GM23248 (cell line): ENCODE measurements around the gene CDC16. TPM values are rescaled to one million over a fixed set of nuclear protein-coding genes. Genes with fewer than 3 reads are reported as not detected.

ENCODE experiments used
- DNase-seq: peaks from one replicate; pipeline ENCODE4 v3.0.0-alpha.2; 2015
- H2AFZ ChIP-seq: fragments of 200-600 bp; sonication (generic); 2 replicates; pipeline ENCODE4 v1.6.1; 2016; ENCODE audit warnings: antibody characterized with exemption
- H3F3A ChIP-seq: fragments of 200-600 bp; sonication (generic); 2 replicates; pipeline ENCODE4 v1.6.1; 2016; ENCODE audit warnings: mild to moderate bottlenecking, antibody characterized with exemption, mixed run types; ENCODE audit not compliant: insufficient read depth
- H3K27ac ChIP-seq: fragments of 200-600 bp; sonication (generic); 2 replicates; pipeline ENCODE4 v1.5.1; 2016; ENCODE audit warnings: mild to moderate bottlenecking
- H3K27me3 ChIP-seq: fragments of 200-600 bp; sonication (generic); replicated peaks from 2 replicates; pipeline ENCODE4 v1.6.1; 2016; ENCODE audit warnings: mild to moderate bottlenecking; ENCODE audit not compliant: insufficient read depth
- H3K36me3 ChIP-seq: fragments of 200-600 bp; sonication (generic); 2 replicates; pipeline ENCODE4 v1.6.1; 2016; ENCODE audit warnings: low read depth, mild to moderate bottlenecking
- H3K4me1 ChIP-seq: fragments of 200-600 bp; sonication (generic); 2 replicates; pipeline ENCODE4 v1.6.1; 2016; ENCODE audit warnings: mild to moderate bottlenecking; ENCODE audit not compliant: insufficient read depth
- H3K4me2 ChIP-seq: fragments of 200-600 bp; sonication (generic); one replicate; pipeline ENCODE4 v1.6.1; 2016; ENCODE audit warnings: mild to moderate bottlenecking; ENCODE audit not compliant: unreplicated experiment
- H3K4me3 ChIP-seq: fragments of 200-600 bp; sonication (generic); 2 replicates; pipeline ENCODE4 v1.5.1; 2016; ENCODE audit warnings: mild to moderate bottlenecking
- H3K79me2 ChIP-seq: fragments of 200-600 bp; sonication (generic); 2 replicates; pipeline ENCODE4 v1.6.1; 2016; ENCODE audit warnings: mild to moderate bottlenecking; ENCODE audit not compliant: insufficient read depth
- H3K9ac ChIP-seq: fragments of 200-600 bp; sonication (generic); 2 replicates; pipeline ENCODE4 v1.6.1; 2016; ENCODE audit warnings: mild to moderate bottlenecking
- H3K9me2 ChIP-seq: fragments of 200-600 bp; sonication (generic); 2 replicates; pipeline ENCODE4 v1.6.1; 2016; ENCODE audit warnings: mixed run types, mild to moderate bottlenecking, moderate library complexity; ENCODE audit not compliant: insufficient read depth
- H3K9me3 ChIP-seq: fragments of 200-600 bp; sonication (generic); one replicate; pipeline ENCODE4 v1.6.1; 2017; ENCODE audit warnings: low read depth
- H4K20me1 ChIP-seq: fragments of 200-600 bp; sonication (generic); 2 replicates; pipeline ENCODE4 v1.6.0; 2016; ENCODE audit not compliant: insufficient read depth
- EZH2 ChIP-seq: fragments of 200-600 bp; sonication (generic); IDR thresholded peaks from 2 replicates; pipeline ENCODE4 v1.6.1; 2018; ENCODE audit warnings: antibody characterized with exemption, mild to moderate bottlenecking; ENCODE audit not compliant: insufficient read depth, poor library complexity, severe bottlenecking
- EZH2phosphoT487 ChIP-seq: fragments of 200-600 bp; sonication (generic); IDR thresholded peaks from 2 replicates; pipeline ENCODE4 v1.6.1; 2018; ENCODE audit warnings: antibody characterized with exemption, moderate library complexity, mild to moderate bottlenecking, low read depth; ENCODE audit not compliant: insufficient read depth
- WGBS, 2 experiments: methylation state at CpG; one replicate each; pipeline ENCODE4 v1.1.6; 2015 to 2017; ENCODE audit warnings: low lambda C conversion rate in 2 of 2, low coverage in 1 of 2; ENCODE audit errors: missing lambda C conversion rate in 2 of 2; 5-methylcytosine and 5-hydroxymethylcytosine counted together
- in situ Hi-C: fragments of 300-500 bp; cut with MboI; formaldehyde crosslinking; loops from 2 replicates; pipeline ENCODE4 v1.15.0; 2020
- polyA plus RNA-seq: library from polyadenylated mRNA; unstranded; fragments of >200 nt; fragmentation: Nextera tagmentation; extraction: Ambion mirVana; gene quantifications from 2 replicates; pipeline ENCODE4 v1.2.1, GENCODE V29; 2016
- total RNA-seq: library from RNA; depleted of rRNA; stranded (reverse); fragments of >200 nt; shearing (Covaris generic); gene quantifications from 2 replicates; pipeline ENCODE4 v1.2.3, GENCODE V29; 2014

CDC16 gene
- total and polyA plus RNA-seq, 2 experiments from 2014 or later: 60.2 to 80.0 TPM

- Histone ChIP-seq H3K9me3 (no peaks in the 10 kb centered on the region), H3F3A (peaks cover 11% of the 10 kb centered on the region), H3K9ac (no peak overlapping the region), H3K36me3 (no peaks in the 10 kb centered on the region), H3K4me2 (no peak overlapping the region), H3K4me1 (peaks cover 16% of the 10 kb centered on the region), H4K20me1 (no peaks in the 10 kb centered on the region), H3K4me3 (no peak overlapping the region), H3K9me2 (no peaks in the 10 kb centered on the region), H3K27ac (no peak overlapping the region), H3K27me3 (no peaks in the 10 kb centered on the region), H3K79me2 (no peaks in the 10 kb centered on the region), H2AFZ (no peak overlapping the region)
- WGBS, 2 experiments: 75 to 81% methylated on average over 7 to 8 of the region's 8 CpGs
- TF ChIP-seq EZH2 (no peak), EZH2phosphoT487 (no peak)
- DNase-seq: no peak
- in situ Hi-C loops: no loop called here
These were observed 9.1 kb upstream of the CDC16 start for GRCh38 chr13:114225610-114226009.

- Histone ChIP-seq H3K79me2 (no peaks in the 10 kb centered on the region), H2AFZ (no peak overlapping the region), H3K36me3 (no peaks in the 10 kb centered on the region), H4K20me1 (no peaks in the 10 kb centered on the region), H3K9me3 (no peaks in the 10 kb centered on the region), H3K27me3 (no peaks in the 10 kb centered on the region), H3K4me1 (peaks cover 18% of the 10 kb centered on the region), H3K9ac (no peak overlapping the region), H3K4me3 (no peak overlapping the region), H3K27ac (no peak overlapping the region), H3F3A (peaks cover 11% of the 10 kb centered on the region), H3K9me2 (no peaks in the 10 kb centered on the region), H3K4me2 (no peak overlapping the region)
- no peak for TF ChIP-seq EZH2
- TF ChIP-seq EZH2phosphoT487: no peak
- in situ Hi-C loops: no loop called here
- no peak for DNase-seq
- WGBS, 2 experiments: 77 to 79% methylated on average over 11 of the region's 11 CpGs
These were observed 8.6 kb upstream of the CDC16 start for GRCh38 chr13:114226088-114226487.

- Histone ChIP-seq H4K20me1 (no peaks in the 10 kb centered on the region), H3K4me3 (no peak overlapping the region), H3K9ac (no peak overlapping the region), H3K4me1 (peaks cover 18% of the 10 kb centered on the region), H3K36me3 (no peaks in the 10 kb centered on the region), H3K4me2 (no peak overlapping the region), H2AFZ (no peak overlapping the region), H3K27me3 (no peaks in the 10 kb centered on the region), H3K9me3 (no peaks in the 10 kb centered on the region), H3K27ac (no peak overlapping the region), H3F3A (peaks cover 11% of the 10 kb centered on the region), H3K79me2 (no peaks in the 10 kb centered on the region), H3K9me2 (no peaks in the 10 kb centered on the region)
- in situ Hi-C loops: no loop called here
- 6 to 11% methylated on average over 18 to 19 of the region's 19 CpGs for WGBS, 2 experiments
- peak; percentile 89 for DNase-seq
- no peak for TF ChIP-seq EZH2
- TF ChIP-seq EZH2phosphoT487: no peak
These were observed 7.9 kb upstream of the CDC16 start for GRCh38 chr13:114226699-114227323.

GRCh38 chr13:114227528-114227927, 7.2 kb upstream of the CDC16 start:
- Histone ChIP-seq H3K9me2 (no peaks in the 10 kb centered on the region), H4K20me1 (no peaks in the 10 kb centered on the region), H3K27me3 (no peaks in the 10 kb centered on the region), H3K79me2 (no peaks in the 10 kb centered on the region), H2AFZ (no peak overlapping the region), H3K4me1 (peaks cover 18% of the 10 kb centered on the region), H3K9me3 (no peaks in the 10 kb centered on the region), H3K4me3 (no peak overlapping the region), H3K9ac (no peak overlapping the region), H3F3A (peaks cover 11% of the 10 kb centered on the region), H3K27ac (no peak overlapping the region), H3K4me2 (no peak overlapping the region), H3K36me3 (no peaks in the 10 kb centered on the region)
- DNase-seq: no peak
- in situ Hi-C loops: no loop called here
- 60 to 75% methylated on average over 1 to 2 of the region's 2 CpGs for WGBS, 2 experiments
- TF ChIP-seq EZH2phosphoT487: no peak
- no peak for TF ChIP-seq EZH2

GRCh38 chr13:114228176-114228575, 6.5 kb upstream of the CDC16 start:
- no peaks in the 10 kb centered on the region for H4K20me1 ChIP-seq
- no peaks in the 10 kb centered on the region for H3K79me2 ChIP-seq
- peaks cover 18% of the 10 kb centered on the region for H3K4me1 ChIP-seq
- TF ChIP-seq EZH2 (no peak), EZH2phosphoT487 (no peak)
- no peak overlapping the region for H3K27ac ChIP-seq
- peaks cover 11% of the 10 kb centered on the region for H3F3A ChIP-seq
- no peak for DNase-seq
- WGBS, 2 experiments: 61 to 70% methylated on average over 9 of the region's 9 CpGs
- no peak overlapping the region for H2AFZ ChIP-seq
- no peak overlapping the region for H3K4me3 ChIP-seq
- H3K9me2 ChIP-seq: no peaks in the 10 kb centered on the region
- in situ Hi-C loops: no loop called here
- no peak overlapping the region for H3K9ac ChIP-seq
- no peak overlapping the region for H3K4me2 ChIP-seq
- H3K27me3 ChIP-seq: no peaks in the 10 kb centered on the region
- H3K9me3 ChIP-seq: no peaks in the 10 kb centered on the region
- no peaks in the 10 kb centered on the region for H3K36me3 ChIP-seq
